Parathyroid adenoma (tissue), 2 donors: ENCODE data around the gene B4GALNT4.

Experiments used
- H2AFZ ChIP-seq: fragments of 300-600 bp; sonication (generic); one replicate; pipeline ENCODE4 v1.7.0; 2017; ENCODE audit warnings: antibody characterized with exemption, mild to moderate bottlenecking
- H3K27ac ChIP-seq: fragments of 300-600 bp; sonication (generic); one replicate; pipeline ENCODE4 v1.7.0; 2017
- H3K27me3 ChIP-seq: fragments of 300-600 bp; sonication (generic); one replicate; pipeline ENCODE4 v1.7.0; 2017; ENCODE audit warnings: low read length; ENCODE audit not compliant: control insufficient read depth, insufficient read depth
- H3K36me3 ChIP-seq: fragments of 300-600 bp; sonication (generic); one replicate; pipeline ENCODE4 v1.7.0; 2017; ENCODE audit warnings: low read length; ENCODE audit not compliant: control insufficient read depth, insufficient read depth
- H3K4me1 ChIP-seq: fragments of 300-600 bp; sonication (generic); one replicate; pipeline ENCODE4 v1.7.0; 2017; ENCODE audit warnings: control low read depth
- H3K4me2 ChIP-seq: fragments of 300-600 bp; sonication (generic); one replicate; pipeline ENCODE4 v1.7.0; 2017; ENCODE audit warnings: low read length
- H3K4me3 ChIP-seq: fragments of 300-600 bp; sonication (generic); one replicate; pipeline ENCODE4 v1.7.0; 2017; ENCODE audit warnings: low read depth, low read length
- H3K79me2 ChIP-seq: fragments of 300-600 bp; sonication (generic); one replicate; pipeline ENCODE4 v1.7.0; 2017; ENCODE audit warnings: control low read depth
- H3K9ac ChIP-seq: fragments of 300-600 bp; sonication (generic); one replicate; pipeline ENCODE4 v1.7.0; 2017; ENCODE audit warnings: mild to moderate bottlenecking
- H3K9me3 ChIP-seq: fragments of 300-600 bp; sonication (generic); one replicate; pipeline ENCODE4 v1.7.0; 2017; ENCODE audit warnings: low read length; ENCODE audit not compliant: control insufficient read depth
- TF ChIP-seq, protein P1 (sequence below): fragments of 300-600 bp; sonication (generic); IDR thresholded peaks from one replicate; pipeline ENCODE4 v1.7.0; 2017; ENCODE audit warnings: antibody characterized with exemption, mild to moderate bottlenecking
- donor health status: primary hyperparathyroidism.

B4GALNT4 gene

DNA sequence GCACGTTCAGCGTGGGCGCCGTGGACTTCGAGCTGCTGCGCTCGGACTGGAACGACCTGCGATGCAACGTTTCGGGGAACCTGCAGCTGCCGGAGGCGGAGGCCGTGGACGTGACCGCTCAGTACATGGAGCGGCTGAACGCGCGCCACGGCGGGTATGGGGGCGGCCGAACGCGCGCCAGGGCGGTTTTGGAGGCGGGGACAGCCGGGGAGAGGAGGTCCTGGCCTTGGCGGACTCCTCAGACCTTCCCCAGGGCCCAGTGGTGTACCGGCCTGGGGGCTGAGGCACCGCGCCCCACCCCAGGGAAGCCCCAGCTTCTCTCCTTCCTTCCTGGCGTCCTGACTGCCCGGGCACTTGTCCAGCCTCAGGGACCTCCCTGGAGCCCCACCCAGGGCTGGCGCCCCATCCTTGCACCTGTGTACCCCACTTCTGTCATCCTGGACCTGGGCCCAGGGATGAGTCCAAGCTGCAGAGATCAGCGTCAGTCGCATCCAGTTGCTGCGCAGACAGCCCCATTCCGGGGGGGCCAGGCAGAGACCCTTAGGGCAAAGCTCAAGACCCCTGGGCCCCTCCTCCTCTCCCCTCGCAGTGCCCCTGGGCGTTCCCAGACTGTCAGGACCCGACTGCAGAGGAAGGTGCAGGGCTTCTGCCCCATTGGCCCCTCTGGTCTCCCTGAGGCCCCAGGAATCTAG, 8.0 kb downstream of the B4GALNT4 start:
- H3K4me1 ChIP-seq: no peaks in the 10 kb centered on the region
- H3K27ac ChIP-seq: no peak overlapping the region
- H3K4me3 ChIP-seq: no peak overlapping the region
- H3K27me3 ChIP-seq: no peaks in the 10 kb centered on the region
- no peaks in the 10 kb centered on the region for H3K36me3 ChIP-seq
- H3K9ac ChIP-seq: no peak overlapping the region
- TF ChIP-seq, protein P1, sequence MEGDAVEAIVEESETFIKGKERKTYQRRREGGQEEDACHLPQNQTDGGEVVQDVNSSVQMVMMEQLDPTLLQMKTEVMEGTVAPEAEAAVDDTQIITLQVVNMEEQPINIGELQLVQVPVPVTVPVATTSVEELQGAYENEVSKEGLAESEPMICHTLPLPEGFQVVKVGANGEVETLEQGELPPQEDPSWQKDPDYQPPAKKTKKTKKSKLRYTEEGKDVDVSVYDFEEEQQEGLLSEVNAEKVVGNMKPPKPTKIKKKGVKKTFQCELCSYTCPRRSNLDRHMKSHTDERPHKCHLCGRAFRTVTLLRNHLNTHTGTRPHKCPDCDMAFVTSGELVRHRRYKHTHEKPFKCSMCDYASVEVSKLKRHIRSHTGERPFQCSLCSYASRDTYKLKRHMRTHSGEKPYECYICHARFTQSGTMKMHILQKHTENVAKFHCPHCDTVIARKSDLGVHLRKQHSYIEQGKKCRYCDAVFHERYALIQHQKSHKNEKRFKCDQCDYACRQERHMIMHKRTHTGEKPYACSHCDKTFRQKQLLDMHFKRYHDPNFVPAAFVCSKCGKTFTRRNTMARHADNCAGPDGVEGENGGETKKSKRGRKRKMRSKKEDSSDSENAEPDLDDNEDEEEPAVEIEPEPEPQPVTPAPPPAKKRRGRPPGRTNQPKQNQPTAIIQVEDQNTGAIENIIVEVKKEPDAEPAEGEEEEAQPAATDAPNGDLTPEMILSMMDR: no peak
- no peak overlapping the region for H2AFZ ChIP-seq
- H3K4me2 ChIP-seq: no peak overlapping the region
- no peaks in the 10 kb centered on the region for H3K79me2 ChIP-seq
- no peaks in the 10 kb centered on the region for H3K9me3 ChIP-seq

GRCh38 chr11:377883-378500, 8.7 kb downstream of the B4GALNT4 start:
- no peaks in the 10 kb centered on the region for H3K79me2 ChIP-seq
- no peak overlapping the region for H3K9ac ChIP-seq
- no peaks in the 10 kb centered on the region for H3K4me1 ChIP-seq
- H3K4me2 ChIP-seq: no peak overlapping the region
- H3K9me3 ChIP-seq: no peaks in the 10 kb centered on the region
- no peaks in the 10 kb centered on the region for H3K36me3 ChIP-seq
- H3K27me3 ChIP-seq: no peaks in the 10 kb centered on the region
- H3K27ac ChIP-seq: no peak overlapping the region
- no peak overlapping the region for H3K4me3 ChIP-seq
- TF ChIP-seq, protein P1: no peak
- H2AFZ ChIP-seq: no peak overlapping the region

DNA sequence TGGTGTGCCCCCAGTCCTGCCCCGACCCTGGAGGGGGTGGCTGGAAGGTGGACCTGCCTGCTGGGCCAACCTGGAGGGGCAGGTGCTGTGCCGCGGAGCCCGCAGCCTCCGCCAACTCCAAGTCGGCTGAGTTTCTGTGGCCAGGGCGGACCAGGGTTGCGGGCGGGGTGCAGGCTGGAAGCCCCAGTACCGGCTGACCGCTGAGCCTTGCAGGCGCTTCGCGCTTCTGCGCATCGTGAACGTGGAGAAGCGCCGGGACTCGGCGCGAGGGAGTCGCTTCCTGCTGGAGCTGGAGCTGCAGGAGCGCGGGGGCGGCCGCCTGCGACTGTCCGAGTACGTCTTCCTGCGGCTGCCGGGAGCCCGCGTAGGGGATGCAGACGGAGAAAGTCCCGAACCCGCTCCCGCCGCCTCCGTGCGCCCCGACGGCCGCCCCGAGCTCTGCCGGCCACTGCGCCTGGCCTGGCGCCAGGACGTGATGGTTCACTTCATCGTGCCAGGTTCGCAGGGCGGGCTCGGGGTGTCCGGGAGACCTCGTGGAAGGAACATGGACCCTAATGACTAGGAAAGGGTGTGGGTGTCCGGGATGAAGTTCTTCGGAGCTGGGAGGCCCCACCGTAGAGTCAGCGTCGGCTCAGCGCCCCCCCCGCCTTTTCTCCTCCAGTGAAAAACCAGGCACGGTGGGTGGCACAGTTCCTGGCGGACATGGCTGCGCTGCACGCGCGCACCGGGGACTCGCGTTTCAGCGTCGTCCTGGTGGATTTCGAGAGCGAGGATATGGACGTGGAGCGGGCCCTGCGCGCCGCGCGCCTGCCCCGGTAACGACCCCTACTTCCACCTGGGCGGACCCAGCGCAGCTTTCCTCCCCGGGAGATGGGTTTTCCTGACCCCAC, 10.2 kb downstream of the B4GALNT4 start:
- H3K9ac ChIP-seq: no peak overlapping the region
- no peaks in the 10 kb centered on the region for H3K36me3 ChIP-seq
- H3K9me3 ChIP-seq: no peaks in the 10 kb centered on the region
- H3K4me2 ChIP-seq: no peak overlapping the region
- H3K27me3 ChIP-seq: no peaks in the 10 kb centered on the region
- TF ChIP-seq, protein P1: no peak
- H2AFZ ChIP-seq: no peak overlapping the region
- H3K27ac ChIP-seq: no peak overlapping the region
- no peaks in the 10 kb centered on the region for H3K4me1 ChIP-seq
- no peak overlapping the region for H3K4me3 ChIP-seq
- no peaks in the 10 kb centered on the region for H3K79me2 ChIP-seq

- no peak overlapping the region for H3K9ac ChIP-seq
- H3K79me2 ChIP-seq: no peaks in the 10 kb centered on the region
- no peak overlapping the region for H3K4me2 ChIP-seq
- H3K27ac ChIP-seq: no peak overlapping the region
- no peaks in the 10 kb centered on the region for H3K27me3 ChIP-seq
- no peaks in the 10 kb centered on the region for H3K9me3 ChIP-seq
- no peak overlapping the region for H2AFZ ChIP-seq
- TF ChIP-seq, protein P1: no peak
- H3K4me1 ChIP-seq: no peaks in the 10 kb centered on the region
- H3K36me3 ChIP-seq: no peaks in the 10 kb centered on the region
- no peak overlapping the region for H3K4me3 ChIP-seq
These were observed 10.8 kb downstream of the B4GALNT4 start for GRCh38 chr11:380095-380480.
